Glomerular endothelial cell (primary cell): Measurements from ENCODE around the gene MDH1. TPM values are rescaled to one million over a fixed set of nuclear protein-coding genes. Genes with fewer than 3 reads are reported as not detected.
"Not testable (repeated sequence)": the region's sequence is repeated elsewhere in the genome, so short reads cannot be mapped to it uniquely, and the experiment has no call there.

Experiments used
- DNase-seq: peaks from one replicate; pipeline ENCODE4 v3.0.0-alpha.2; 2011; ENCODE audit warnings: low read depth, low spot score; ENCODE audit errors: extremely low read depth
- total RNA-seq: library from RNA; depleted of rRNA; stranded (reverse); fragments of >200 nt; gene quantifications from 2 replicates; pipeline ENCODE4 v1.2.3, GENCODE V29; 2015

MDH1 gene
- total RNA-seq, 1 donor from 2014 or later, result 135 TPM

GRCh38 chr2:63587814-63588384 lies 864 bp upstream of the MDH1 start:
- no peak for DNase-seq

GRCh38 chr2:63589148-63589958 lies 590 bp downstream of the MDH1 start:
- no peak for DNase-seq

- DNase-seq, result no peak
Observed at GRCh38 chr2:63590626-63591408, 2.1 kb downstream of the MDH1 start.

GRCh38 chr2:63591566-63592175 lies 2.9 kb downstream of the MDH1 start:
- no peak for DNase-seq

DNA sequence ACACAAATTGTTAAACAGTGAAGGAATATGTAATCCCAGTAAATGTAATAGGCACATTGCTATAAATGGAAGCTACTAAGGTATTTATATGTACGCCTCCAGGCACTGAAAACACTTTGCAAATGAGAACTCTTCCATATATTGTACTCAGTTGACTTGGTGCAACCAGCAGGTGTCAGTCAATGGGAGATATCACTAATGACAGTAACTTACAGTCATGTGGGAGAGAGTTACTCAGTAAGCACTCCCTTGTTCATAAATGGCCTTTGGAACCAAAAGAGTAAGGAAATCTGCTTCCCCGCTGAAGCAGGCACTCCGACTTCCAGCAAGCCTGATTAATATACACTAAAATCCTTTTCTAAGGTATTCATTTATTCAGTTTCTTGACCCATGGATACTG lies 5.9 kb downstream of the MDH1 start:
- no peak for DNase-seq

DNA sequence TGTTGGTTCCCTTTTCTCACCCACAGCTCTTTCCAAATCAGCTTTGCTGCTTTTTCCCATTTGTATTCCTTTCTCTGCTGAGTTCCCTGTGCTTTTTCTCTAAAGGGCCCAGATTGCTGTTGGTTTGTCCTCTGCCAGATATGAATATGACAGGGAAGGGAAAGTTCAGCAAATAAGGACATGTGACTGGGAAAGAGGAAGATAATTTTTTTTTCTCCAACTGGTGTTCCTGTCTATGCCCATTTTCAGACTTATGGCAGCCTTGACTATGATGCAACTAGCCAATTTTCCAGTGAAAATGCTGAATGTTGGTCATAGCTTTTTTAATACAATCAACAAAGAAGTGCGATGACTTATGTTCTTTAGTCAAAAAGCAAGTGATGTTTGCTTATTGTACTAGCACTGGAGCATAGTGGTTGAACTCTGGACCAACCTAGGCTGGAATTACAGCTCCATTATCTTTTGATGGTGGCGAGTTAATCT lies 7.7 kb downstream of the MDH1 start:
- DNase-seq, result no peak

GRCh38 chr2:63598981-63599380 lies 10.2 kb downstream of the MDH1 start:
- DNase-seq, result no peak

DNA sequence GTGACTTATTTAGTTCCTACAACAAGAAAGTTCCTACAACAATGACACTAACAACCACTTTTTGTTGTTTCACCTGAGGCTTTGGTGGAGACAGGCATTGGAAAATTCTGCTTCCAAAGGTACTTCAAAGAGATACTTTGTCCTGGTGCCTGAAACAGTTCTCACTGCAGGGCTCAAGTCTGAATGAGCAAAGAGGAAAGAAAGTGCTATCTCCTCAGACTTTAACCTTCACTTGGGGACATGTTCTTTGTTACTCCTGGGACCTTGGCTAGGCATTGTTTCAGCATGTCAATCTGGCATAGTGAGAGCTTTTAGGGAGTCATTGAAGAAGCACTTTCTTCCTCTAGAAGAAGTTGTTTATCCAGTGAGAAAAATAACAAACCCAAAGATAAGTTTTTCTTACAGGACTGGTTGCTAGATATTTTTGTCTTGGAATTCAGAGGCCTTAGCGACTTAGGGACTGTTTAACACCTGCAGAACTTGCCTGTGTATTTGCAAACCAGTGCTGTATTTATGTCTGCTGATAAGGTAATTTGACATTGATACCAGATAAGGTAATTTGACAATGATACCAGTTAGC lies 12.2 kb downstream of the MDH1 start:
- no peak for DNase-seq

- DNase-seq, result no peak
Observed at GRCh38 chr2:63604666-63605065, 15.9 kb downstream of the MDH1 start.

GRCh38 chr2:63608865-63609264 lies 20.1 kb downstream of the MDH1 start:
- DNase-seq, result not testable (repeated sequence)

GRCh38 chr2:63610525-63610924 lies 21.8 kb downstream of the MDH1 start:
- no peak for DNase-seq

DNA sequence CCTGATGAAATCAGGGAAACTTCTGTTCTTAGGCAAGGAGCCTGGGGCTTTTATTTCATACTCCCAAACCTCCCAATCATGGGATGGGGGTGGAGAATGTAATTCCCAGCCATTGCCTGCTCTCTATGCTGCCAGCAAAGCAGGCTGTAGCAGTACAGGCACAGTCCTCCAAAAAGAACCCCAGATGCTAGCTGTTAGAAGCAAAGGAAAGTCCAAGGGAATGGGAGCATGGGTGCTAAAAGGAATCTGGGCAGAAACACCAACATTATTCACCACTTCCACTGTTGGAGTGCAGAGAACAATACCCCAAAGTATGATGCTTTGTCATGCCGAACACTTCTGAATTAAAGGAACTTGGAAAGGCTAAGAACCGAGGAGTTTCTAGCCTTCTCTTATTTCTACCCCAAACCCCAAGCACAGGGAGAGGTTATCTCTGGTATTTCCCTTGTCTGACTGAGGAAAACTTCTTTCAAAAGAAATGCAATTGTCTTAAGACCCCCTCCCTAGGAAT lies 24.7 kb downstream of the MDH1 start:
- DNase-seq, result no peak

DNA sequence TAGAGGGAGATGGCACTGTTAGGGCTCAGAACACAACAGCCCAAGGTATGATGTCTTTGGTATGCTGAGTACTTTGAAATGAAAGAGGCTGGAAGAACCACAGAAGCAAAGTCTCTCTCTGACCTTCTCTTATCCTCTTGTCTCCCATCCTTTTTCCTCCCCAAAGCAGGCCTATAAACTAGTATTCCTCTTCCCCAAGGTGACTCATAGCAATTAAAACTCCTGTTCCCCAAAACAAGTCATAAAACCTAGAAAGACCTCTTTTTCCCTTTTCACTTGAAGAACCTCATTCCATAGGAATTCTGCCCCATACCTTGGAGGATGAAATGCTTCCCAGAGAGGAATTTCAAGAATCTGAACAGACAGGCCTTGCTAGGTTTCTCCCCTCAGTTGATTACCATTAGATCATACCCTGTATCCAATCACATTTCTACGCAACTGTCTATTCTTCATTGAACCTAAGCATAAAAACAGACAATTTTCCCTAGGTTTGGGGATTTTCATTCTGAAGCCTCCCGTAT lies 25.7 kb downstream of the MDH1 start:
- DNase-seq, result no peak

- no peak for DNase-seq
Observed at GRCh38 chr2:63614983-63615945, 26.5 kb downstream of the MDH1 start.

DNA sequence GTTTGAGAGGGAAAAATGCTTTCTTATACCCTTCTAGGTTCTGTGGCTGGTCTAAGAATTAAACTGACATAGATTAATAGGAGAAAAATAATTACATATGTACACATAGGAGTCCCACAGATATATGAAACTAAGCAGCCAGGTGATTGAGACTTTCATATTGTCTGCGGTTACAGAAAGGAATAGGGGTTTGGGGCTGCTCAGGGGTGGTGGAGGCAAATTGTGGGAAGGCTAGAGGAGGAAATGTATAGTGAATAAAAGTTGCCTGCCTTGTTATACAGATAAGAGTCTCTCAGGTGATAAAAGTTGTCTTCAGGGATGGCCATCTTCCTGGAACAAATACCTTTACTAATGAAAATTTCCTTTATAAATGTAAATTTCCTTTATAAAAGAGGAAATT lies 28.6 kb downstream of the MDH1 start:
- DNase-seq, result no peak

DNA sequence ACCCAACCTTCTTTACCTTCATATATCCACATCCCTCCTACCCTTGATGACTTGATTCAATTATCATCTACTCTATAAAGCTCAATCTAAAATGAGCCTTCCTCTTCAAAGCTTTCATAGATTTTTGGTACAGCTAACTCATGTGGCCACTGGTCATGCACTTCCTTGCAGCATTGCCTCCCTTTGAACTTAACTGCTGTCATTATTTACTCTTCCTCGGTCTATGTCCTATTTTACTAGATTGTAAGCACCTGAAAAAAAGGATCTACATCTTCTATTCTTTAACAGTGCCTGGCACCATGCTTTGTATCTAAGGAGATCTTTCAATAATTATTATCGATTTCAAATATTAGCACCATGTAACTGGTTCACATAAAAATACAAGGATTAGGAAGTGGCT lies 30.6 kb downstream of the MDH1 start:
- no peak for DNase-seq

GRCh38 chr2:63622751-63623150 lies 34.0 kb downstream of the MDH1 start:
- DNase-seq, result no peak

DNA sequence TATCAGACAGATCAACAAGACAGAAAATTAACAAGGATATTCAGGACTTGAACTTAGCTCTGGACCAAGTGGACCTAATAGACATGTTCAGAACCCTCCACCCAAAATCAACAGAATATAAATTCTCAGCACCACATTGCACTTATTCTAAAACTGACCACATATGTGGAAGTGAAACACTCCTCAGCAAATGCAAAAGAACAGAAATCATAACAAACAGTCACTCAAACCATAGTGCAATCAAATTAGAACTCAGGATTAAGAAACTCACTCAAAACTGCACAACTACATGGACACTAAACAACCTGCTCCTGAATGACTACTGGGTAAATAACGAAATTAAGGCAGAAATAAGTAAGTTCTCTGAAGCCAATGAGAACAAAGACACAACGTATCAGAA lies 35.0 kb downstream of the MDH1 start:
- not testable (repeated sequence) for DNase-seq

- no peak for DNase-seq
Observed at GRCh38 chr2:63627866-63628265, 39.1 kb downstream of the MDH1 start.
